ENCODE results near the gene NFU1. TPM values are rescaled to one million over a fixed set of nuclear protein-coding genes. Genes with fewer than 3 reads are reported as not detected.

Gene NFU1
- total and polyA plus RNA-seq, 8 donors = 16.0 to 40.6 (median 20.0) TPM

DNA sequence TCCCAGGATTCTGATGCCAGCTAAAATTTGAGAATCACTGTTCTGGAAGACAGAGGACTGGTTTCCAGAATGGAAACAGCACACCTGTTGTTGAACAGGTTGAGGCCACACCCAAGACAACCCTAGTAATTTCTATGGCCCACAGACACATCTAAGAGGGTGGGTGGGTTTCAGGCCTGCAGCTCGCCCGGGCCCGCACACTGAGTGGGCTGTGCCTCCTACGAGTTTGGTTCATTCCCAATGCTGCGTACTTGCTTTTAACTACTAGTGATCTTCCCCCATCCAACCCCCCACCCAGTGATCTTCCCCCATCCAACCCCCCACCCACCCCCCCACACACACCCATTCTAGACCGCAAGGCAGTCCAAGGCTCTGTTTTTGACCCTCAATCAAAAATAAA is 1.3 kb upstream of the NFU1 start:
- DNase-seq (no peak), FAIRE-seq (no peak), ATAC-seq (no peak)
- Histone ChIP-seq H3K9me3 (no peaks in the 10 kb centered on the region), H3K27me3 (no peaks in the 10 kb centered on the region), H3K4me3 (no peak overlapping the region), H3K4me1 (peaks cover 0 to 11% (median 3%) of the 10 kb centered on the region in 3 donors), H3K27ac (peak overlapping the region in 1 of 4 donors; percentile 99), H3K36me3 (no peaks in the 10 kb centered on the region)
- intact Hi-C loops (cut with DNase I) = loop anchor here in 1 of 3 donors (10.0 kb wide), 1 partner anchor 54 kb away; the partner anchor contains the start of gene GFPT1
- 96 to 99% methylated on average over 6 of the region's 6 CpGs for WGBS, 2 donors
- TF ChIP-seq, protein P1, sequence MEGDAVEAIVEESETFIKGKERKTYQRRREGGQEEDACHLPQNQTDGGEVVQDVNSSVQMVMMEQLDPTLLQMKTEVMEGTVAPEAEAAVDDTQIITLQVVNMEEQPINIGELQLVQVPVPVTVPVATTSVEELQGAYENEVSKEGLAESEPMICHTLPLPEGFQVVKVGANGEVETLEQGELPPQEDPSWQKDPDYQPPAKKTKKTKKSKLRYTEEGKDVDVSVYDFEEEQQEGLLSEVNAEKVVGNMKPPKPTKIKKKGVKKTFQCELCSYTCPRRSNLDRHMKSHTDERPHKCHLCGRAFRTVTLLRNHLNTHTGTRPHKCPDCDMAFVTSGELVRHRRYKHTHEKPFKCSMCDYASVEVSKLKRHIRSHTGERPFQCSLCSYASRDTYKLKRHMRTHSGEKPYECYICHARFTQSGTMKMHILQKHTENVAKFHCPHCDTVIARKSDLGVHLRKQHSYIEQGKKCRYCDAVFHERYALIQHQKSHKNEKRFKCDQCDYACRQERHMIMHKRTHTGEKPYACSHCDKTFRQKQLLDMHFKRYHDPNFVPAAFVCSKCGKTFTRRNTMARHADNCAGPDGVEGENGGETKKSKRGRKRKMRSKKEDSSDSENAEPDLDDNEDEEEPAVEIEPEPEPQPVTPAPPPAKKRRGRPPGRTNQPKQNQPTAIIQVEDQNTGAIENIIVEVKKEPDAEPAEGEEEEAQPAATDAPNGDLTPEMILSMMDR (IDR thresholded peaks at IDR 0.05) = no peak

DNA sequence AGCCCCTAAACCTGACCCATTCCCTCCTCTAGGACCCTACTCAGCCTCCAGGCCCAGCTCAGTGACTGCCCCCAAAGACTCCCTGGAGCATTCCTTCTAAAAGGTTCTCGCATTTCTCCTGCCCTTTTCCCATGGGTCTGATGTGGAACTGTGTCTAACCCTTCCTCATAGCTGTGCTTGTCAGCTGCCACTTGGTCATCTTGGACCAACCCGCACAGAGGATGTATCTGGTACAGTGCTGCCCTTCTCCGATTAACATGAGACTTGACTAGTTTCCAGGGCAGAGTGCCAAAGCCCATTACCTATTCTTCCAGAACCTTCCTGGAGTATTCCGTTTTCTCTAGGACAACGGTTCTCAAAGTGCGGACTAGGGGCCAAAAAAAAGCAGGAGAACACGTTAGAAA is 518 bp upstream of the NFU1 start:
- ATAC-seq = peak; percentile 42 to 60 (median 54)
- H3K4me3 ChIP-seq = peak overlapping the region; percentile 78 to 86 (median 82)
- H3K36me3 ChIP-seq = no peaks in the 10 kb centered on the region
- WGBS, 2 donors = 33 to 35% methylated on average over 7 of the region's 7 CpGs
- peak overlapping the region; percentile 87 to 99 (median 96) for H3K27ac ChIP-seq
- DNase-seq = peak in 3 of 6 donors; percentile 36 to 60 (median 51)
- peaks cover 0 to 11% (median 3%) of the 10 kb centered on the region in 3 donors for H3K4me1 ChIP-seq
- H3K9me3 ChIP-seq = no peaks in the 10 kb centered on the region
- H3K27me3 ChIP-seq = no peaks in the 10 kb centered on the region
- FAIRE-seq = no peak
- TF ChIP-seq, protein P1 (IDR thresholded peaks at IDR 0.05) = no peak
- intact Hi-C loops (cut with DNase I) = loop anchor here in 1 of 3 donors (10.0 kb wide), 1 partner anchor 53 kb away; the partner anchor contains the start of gene GFPT1

DNA sequence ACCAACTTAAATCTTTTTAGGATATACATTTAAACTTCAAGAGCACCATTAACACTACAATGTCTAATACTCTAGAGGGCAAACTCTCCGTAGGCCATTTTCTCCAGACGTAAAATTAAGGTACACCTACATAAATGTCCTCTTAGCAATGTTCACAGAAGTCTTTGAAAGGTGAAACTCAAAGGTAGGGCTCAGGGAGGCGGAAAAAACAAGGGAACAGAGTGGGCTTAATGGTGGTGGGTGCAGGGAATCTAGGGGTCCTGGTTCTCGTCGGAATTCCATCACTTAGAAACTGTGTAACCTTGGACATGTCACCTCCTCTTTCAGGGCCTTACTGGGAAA is 668 bp downstream of the NFU1 start:
- TF ChIP-seq, protein P1 (IDR thresholded peaks at IDR 0.05) = no peak
- intact Hi-C loops (cut with DNase I) = loop anchor here in 1 of 3 donors (10.0 kb wide), 1 partner anchor 52 kb away; the partner anchor contains the start of gene GFPT1
- no peaks in the 10 kb centered on the region for H3K36me3 ChIP-seq
- H3K4me1 ChIP-seq = peaks cover 0 to 14% (median 3%) of the 10 kb centered on the region in 3 donors
- H3K27me3 ChIP-seq = no peaks in the 10 kb centered on the region
- FAIRE-seq (no peak), ATAC-seq (peak in 3 of 4 donors; percentile 5 to 11 (median 8)), DNase-seq (no peak)
- H3K4me3 ChIP-seq = peak overlapping the region; percentile 78 to 86 (median 82)
- 2% methylated on average over 5 of the region's 5 CpGs for WGBS, 2 donors
- peak overlapping the region; percentile 87 to 99 (median 96) for H3K27ac ChIP-seq
- H3K9me3 ChIP-seq = no peaks in the 10 kb centered on the region

DNA sequence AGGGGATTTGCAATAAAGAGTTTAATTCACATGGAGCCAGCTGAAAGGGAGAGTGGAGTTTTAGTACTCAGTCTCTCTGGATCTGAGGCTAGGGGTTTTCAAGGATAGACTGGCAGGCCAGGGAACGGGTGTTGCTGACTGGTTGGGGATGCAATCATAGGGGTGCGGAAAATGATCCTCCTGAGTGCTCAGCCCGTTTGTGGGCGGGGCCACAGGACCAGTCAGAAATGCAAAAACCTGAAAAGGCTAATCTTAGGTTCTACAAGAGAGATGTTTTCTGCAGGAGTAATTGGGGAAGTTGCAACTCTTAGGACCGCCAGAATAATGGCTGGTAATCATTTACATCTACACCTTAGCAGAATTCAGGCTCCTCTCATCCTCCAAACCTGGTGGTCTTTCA is 2.5 kb downstream of the NFU1 start:
- DNase-seq (no peak), ATAC-seq (no peak), FAIRE-seq (no peak)
- H3K36me3 ChIP-seq = no peaks in the 10 kb centered on the region
- H3K9me3 ChIP-seq = no peaks in the 10 kb centered on the region
- intact Hi-C loops (cut with DNase I) = loop anchor here in 1 of 3 donors (10.0 kb wide), 1 partner anchor 50 kb away; the partner anchor contains the start of gene GFPT1
- TF ChIP-seq, protein P1 (IDR thresholded peaks at IDR 0.05) = no peak
- WGBS, 2 donors = 82 to 83% methylated on average over 5 of the region's 5 CpGs
- no peaks in the 10 kb centered on the region for H3K27me3 ChIP-seq
- no peak overlapping the region for H3K27ac ChIP-seq
- H3K4me3 ChIP-seq = no peak overlapping the region
- peaks cover 0 to 14% (median 3%) of the 10 kb centered on the region in 3 donors for H3K4me1 ChIP-seq
